NT2/D1 (cell line): ENCODE data around the gene SELP.

Experiments used
- SUZ12 ChIP-seq: IDR thresholded peaks from 2 replicates; pipeline ENCODE4 v1.6.1; 2011; ENCODE audit not compliant: insufficient read length, insufficient read depth; ENCODE audit errors: extremely low read depth
- YY1 ChIP-seq: IDR thresholded peaks from 2 replicates; pipeline ENCODE4 v1.6.1; 2011; ENCODE audit not compliant: insufficient read length, insufficient read depth
- ZNF274 ChIP-seq: IDR thresholded peaks from 2 replicates; pipeline ENCODE4 v1.6.1; 2011; ENCODE audit warnings: mild to moderate bottlenecking, low read depth, low read length

DNA sequence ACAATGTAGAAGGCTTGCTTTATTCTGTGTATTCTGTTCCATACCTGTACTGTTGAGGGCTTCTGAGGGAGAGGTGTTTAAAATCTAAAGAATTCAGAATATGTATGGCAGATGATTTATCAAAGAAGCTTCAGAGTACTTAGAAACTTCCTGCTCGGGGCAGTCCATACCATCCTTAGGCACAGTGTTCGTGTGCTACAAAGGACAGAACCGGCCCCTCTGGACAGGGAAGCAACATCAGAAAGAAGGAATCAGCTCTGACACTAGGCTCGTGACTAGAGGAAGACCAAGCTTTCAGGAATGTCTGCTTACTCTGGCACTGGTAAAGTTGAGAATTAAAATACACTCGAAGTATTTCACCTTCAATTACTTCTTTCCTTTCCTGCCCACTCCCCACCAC is 14.1 kb downstream of the SELP start:
- TF ChIP-seq ZNF274 (no peak), YY1 (no peak), SUZ12 (no peak)
